ENCODE data around the gene AFAP1. TPM values are rescaled to one million over a fixed set of nuclear protein-coding genes. Genes with fewer than 3 reads are reported as not detected.

The AFAP1 gene
- polyA plus RNA-seq, 1 experiment, result 48.5 TPM

GRCh38 chr4:7793186-7793585, 146.5 kb downstream of the AFAP1 start:
- no peaks in the 10 kb centered on the region for H3K27me3 ChIP-seq (ENCODE audit: control insufficient read depth, insufficient read depth, low read length)
- peaks cover 17% of the 10 kb centered on the region for H3K36me3 ChIP-seq (ENCODE audit: control insufficient read depth, insufficient read depth, low read length)
- no peak for DNase-seq (ENCODE audit: low read depth)
- no peak for TF ChIP-seq CTCF (IDR thresholded peaks at IDR 0.05; ENCODE audit: insufficient read depth, low read depth, low read length)
- ChIA-PET POLR2A (no interaction called here), CTCF (interaction anchor here (1.0 to 2.2 kb wide), 5 partner anchors 9 to 195 kb away, joined by 3 to 6 read pairs (median 4); no protein-coding TSS in a partner anchor)
- H3K4me3 ChIP-seq (ENCODE audit: low read depth, low read length), result no peak overlapping the region

DNA sequence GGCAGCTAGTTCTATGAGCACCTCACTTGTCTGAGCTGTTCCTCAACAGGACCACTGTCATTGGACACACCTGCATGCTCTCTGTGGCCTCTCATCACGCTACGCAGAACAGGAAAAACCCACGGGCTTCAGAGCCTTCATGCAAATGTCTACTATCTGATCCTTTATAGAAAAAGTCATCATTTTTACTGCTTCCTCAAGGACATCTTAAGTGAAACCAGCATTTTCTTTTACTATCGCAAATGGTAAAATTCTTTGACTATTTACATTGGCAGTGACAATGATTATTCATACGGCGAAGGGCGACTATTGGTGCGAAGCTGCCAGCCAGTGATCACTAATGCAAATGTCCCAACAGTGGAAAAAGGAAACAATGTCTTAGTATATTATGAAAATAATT, 147.0 kb downstream of the AFAP1 start:
- no peak for DNase-seq (ENCODE audit: low read depth)
- POLR2A ChIA-PET, result interaction anchor here (0.5 kb wide), 1 partner anchor 23 kb away, joined by 3 read pairs; no protein-coding TSS in a partner anchor
- no peak for TF ChIP-seq CTCF (IDR thresholded peaks at IDR 0.05; ENCODE audit: insufficient read depth, low read depth, low read length)
- H3K4me3 ChIP-seq (ENCODE audit: low read depth, low read length), result no peak overlapping the region
- no peaks in the 10 kb centered on the region for H3K27me3 ChIP-seq (ENCODE audit: control insufficient read depth, insufficient read depth, low read length)
- peaks cover 16% of the 10 kb centered on the region for H3K36me3 ChIP-seq (ENCODE audit: control insufficient read depth, insufficient read depth, low read length)
- CTCF ChIA-PET, result interaction anchor here (1.0 to 1.4 kb wide), 4 partner anchors 10 to 195 kb away, joined by 3 to 4 read pairs (median 4); no protein-coding TSS in a partner anchor

- no peak for TF ChIP-seq CTCF (IDR thresholded peaks at IDR 0.05; ENCODE audit: insufficient read depth, low read depth, low read length)
- Histone ChIP-seq H3K36me3 (ENCODE audit: control insufficient read depth, insufficient read depth, low read length) (peaks cover 20% of the 10 kb centered on the region), H3K27me3 (ENCODE audit: control insufficient read depth, insufficient read depth, low read length) (no peaks in the 10 kb centered on the region), H3K4me3 (ENCODE audit: low read depth, low read length) (no peak overlapping the region)
- POLR2A ChIA-PET, result interaction anchor here (0.6 kb wide), 1 partner anchor 21 kb away, joined by 4 read pairs; no protein-coding TSS in a partner anchor
- no peak for DNase-seq (ENCODE audit: low read depth)
- CTCF ChIA-PET, result interaction anchor here (0.6 to 1.9 kb wide), 4 partner anchors 10 to 252 kb away, joined by 3 to 5 read pairs (median 4); no protein-coding TSS in a partner anchor
Observed at GRCh38 chr4:7790999-7791398, 148.7 kb downstream of the AFAP1 start.

GRCh38 chr4:7790023-7790422, 149.6 kb downstream of the AFAP1 start:
- DNase-seq (ENCODE audit: low read depth), result no peak
- H3K4me3 ChIP-seq (ENCODE audit: low read depth, low read length), result no peak overlapping the region
- no peak for TF ChIP-seq CTCF (IDR thresholded peaks at IDR 0.05; ENCODE audit: insufficient read depth, low read depth, low read length)
- ChIA-PET CTCF (interaction anchor here (1.0 to 1.9 kb wide), 3 partner anchors 11 to 28 kb away, joined by 3 to 5 read pairs (median 4); no protein-coding TSS in a partner anchor), POLR2A (no interaction called here)
- H3K27me3 ChIP-seq (ENCODE audit: control insufficient read depth, insufficient read depth, low read length), result no peaks in the 10 kb centered on the region
- H3K36me3 ChIP-seq (ENCODE audit: control insufficient read depth, insufficient read depth, low read length), result peaks cover 28% of the 10 kb centered on the region

GRCh38 chr4:7788694-7789425, 150.8 kb downstream of the AFAP1 start:
- POLR2A ChIA-PET, result no interaction called here
- CTCF ChIA-PET, result interaction anchor here (0.7 to 1.1 kb wide), 2 partner anchors 14 to 15 kb away, joined by 3 to 4 read pairs; no protein-coding TSS in a partner anchor
- DNase-seq (ENCODE audit: low read depth), result no peak
- no peak for TF ChIP-seq CTCF (IDR thresholded peaks at IDR 0.05; ENCODE audit: insufficient read depth, low read depth, low read length)
- Histone ChIP-seq H3K4me3 (ENCODE audit: low read depth, low read length) (no peak overlapping the region), H3K36me3 (ENCODE audit: control insufficient read depth, insufficient read depth, low read length) (peaks cover 36% of the 10 kb centered on the region), H3K27me3 (ENCODE audit: control insufficient read depth, insufficient read depth, low read length) (no peaks in the 10 kb centered on the region)

All from BJ (cell line).